Stimulated activated CD8-positive, alpha-beta memory T cell treated with anti-CD3 and anti-CD28 coated beads, Interleukin-15, amount 100 ng/mL, for 24 hours (primary cell): ENCODE measurements around the gene KCTD15.
"Not testable (repeated sequence)": the region's sequence is repeated elsewhere in the genome, so short reads cannot be mapped to it uniquely, and the experiment has no call there.

Experiments
- DNase-seq: peaks from one replicate; pipeline ENCODE4 v3.0.0-alpha.2; 2020; ENCODE audit warnings: low read depth

The KCTD15 gene

DNA sequence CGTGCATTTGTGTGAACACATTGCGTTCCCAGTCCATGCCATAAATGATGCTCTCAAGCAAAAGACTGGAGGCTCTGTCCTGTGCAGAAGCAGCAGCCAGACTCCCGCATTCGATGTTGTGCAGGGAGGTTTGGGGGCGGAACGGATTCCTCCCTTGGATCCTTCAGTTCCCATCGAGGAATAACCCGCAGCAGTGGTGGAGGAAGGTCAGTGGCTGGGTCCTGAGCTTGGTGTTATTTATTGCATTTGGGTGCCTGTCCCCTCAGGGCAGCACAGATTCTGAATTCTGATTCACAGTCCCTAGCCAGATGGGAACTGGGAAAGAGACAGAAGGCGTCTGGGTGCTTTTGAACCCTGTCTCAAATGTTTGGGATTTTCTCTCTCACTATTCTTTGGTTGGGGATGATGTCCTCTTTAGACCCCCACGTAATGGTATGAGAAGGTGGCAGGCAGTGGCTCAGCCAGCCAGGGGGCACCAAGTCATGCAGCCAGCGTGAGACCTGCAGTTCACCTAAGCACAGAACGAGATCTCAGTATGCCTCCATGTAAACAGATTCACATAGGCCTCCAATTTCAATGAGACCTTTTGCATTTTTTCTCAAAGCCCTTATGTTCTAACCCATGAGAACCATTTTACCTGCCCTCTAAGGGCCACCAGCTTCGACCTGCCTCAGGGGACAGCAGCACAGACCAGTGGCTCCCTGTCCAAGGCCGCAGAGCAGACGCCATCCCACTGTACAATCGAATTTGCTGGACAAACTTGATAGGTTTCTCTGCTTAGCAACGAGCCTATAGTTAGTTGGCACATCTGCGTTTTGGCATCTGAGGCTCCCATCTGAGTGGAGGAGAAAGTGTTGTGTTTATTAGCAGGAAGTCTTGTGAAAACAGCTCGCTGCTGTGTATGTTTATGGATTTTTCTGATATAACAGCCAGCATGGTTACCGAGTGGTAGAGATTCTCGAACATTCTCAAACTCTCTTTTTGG is 17.8 kb downstream of the KCTD15 start:
- no peak for DNase-seq

DNA sequence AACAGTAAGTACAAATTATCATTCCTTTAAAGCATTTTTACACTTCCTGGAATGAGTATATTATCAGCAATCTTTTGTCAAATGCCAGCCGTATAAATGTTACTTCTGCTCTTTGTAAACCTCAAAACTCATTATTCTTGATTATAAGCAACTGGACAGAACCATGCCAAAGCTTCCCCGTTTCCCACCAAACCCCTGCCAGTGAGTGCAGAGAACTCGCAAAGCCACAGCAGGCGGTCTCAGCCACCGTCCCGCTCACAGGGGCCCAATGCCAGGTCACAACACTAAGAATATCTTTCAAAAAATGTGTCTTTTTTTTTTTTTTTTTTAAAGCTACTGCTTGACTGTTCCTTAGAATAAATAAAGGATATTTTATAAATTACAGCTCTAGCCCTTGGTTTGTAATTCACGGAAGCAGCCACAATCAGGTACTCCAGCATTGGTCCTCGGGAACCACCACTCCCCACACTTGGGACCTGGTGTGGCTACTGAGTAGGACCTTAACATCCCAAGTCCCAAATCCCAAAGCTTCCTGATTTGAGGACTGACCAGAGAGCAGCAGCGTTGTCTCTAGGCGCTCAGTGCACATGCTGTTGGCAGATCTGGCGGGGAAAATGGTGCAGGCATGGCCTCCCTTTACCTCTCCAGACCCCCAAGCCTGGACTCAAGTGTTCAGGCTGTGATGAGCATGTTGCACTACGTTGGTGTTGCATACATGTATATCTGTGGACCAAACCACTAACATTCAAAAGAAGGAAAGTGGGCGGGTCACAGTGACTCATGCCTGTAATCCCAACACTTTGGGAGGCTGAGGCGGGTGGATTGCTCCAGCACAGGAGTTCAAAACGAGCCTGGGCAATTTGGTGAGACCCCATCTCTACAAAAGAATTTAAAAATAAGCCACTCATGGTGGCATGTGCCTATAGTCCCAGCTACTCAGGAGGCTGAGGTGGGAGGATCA is 19.0 kb downstream of the KCTD15 start:
- no peak for DNase-seq

DNA sequence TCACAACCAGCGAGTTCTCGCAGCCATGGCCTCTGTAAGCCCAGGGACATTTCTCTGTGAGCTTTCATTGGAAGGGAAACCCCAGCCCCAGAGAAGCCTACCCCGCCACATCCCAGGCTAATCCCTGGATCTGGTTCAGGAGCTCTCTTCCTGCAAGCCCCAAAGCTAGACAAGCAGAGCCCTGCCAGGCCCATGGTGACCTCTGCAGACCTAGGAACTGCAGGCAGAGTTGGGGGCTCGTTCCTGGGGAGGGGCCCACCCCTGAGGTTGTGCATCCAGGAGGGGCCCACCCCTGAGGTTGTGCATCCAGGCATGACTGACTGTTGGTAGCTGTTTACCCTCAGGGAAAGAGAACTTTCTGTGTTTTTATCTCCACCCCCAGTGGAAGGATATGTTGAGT is 21.7 kb downstream of the KCTD15 start:
- DNase-seq, result no peak

DNA sequence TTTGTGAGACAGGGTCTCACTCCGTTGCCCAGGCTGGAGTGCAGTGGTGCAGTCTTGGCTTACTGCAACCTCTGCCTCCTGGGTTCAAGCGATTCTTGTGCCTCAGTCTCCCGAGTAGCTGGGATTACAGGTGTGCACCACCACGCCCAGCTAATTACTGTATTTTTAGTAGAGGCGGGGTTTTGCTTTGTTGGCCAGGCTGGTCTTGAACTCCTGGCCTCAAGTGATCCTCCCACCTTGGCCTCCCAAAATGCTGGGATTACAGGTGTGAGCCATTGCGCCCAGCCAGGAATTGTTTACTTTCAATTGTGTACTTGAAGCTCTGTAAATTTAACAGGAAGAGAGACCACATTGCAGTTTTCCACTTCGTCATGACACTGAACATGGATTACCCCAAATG is 22.4 kb downstream of the KCTD15 start:
- DNase-seq, result not testable (repeated sequence)

DNA sequence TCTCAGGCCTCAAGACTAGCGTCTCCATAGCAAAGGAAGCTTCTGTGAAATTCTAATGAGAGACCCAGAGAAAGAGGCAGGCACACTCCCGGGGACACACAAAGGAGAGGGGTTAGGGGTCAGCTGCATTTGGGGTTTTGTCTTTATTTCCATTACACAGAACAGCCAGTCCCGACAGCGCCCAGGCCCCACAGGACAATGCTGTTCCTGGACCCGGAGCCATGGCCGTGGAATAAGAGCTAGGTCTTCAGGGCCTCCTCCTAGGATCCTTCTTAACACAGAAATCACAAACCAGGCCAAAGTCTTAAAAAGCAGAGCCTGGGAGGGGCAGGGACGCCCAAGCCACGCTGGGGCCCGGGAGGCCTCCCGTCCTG is 22.8 kb downstream of the KCTD15 start:
- DNase-seq, result no peak

DNA sequence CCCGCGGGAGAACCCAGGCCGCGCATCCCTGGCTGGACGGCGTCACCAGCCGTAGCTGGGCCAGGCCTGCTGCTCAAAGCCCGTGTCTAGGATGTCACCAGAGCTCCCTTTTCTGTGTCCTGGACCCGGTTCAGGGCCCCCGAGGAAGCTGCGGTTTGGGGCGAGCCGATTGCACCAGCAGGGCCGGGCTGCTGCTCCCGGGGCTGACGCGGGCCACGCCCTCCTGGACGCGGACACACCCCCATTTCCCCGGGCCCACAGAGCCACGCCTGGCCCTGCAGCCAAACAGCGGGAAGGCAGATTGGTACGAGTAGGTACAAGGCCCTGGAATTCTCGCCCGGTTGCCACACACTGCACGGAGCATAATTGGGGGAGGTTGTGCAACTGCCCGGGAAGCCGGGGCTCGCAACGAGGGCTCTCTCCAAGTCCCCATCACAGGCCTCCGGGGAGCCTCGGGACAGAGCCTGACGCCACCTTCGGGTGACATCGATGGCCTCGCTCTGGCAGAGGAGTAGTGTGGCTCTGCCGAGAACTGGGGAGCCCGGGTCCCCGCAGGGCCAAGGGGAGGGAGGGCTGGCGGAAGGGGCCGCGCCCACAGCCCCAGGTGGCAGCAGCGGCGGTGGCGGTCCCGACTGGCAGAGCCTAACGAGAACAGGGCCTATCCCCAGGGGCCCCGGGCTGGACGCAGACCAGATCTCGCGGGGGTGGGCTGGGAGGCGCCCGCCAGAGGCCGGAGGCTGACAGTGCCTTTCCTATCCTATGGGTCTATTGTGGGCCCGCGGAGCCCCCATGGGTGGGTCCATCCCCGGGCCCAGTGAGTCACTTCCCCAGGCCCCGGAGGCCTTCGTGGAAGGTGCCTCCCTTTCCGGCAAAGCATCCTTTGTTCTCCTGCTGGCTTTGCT is 23.5 kb downstream of the KCTD15 start:
- peak; percentile 26 for DNase-seq

DNA sequence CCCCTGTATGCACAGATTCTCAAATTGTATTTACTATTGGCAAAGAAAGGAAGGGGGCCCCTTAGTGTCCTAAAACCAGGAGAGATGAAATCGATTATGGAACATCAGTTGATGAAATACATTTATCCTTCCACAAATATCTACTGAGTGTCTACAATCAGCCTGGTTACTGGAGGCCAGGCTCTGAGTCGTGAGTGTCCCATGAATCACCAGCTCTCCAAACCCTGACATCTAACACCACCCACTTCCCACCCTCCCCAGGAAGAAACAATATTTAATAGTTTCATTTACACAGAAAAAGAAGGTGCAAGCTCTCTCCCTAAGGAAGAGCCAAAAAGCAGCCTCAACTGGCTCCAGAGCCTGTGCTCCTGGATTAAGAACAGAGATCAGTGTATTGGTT is 25.2 kb downstream of the KCTD15 start:
- DNase-seq, result no peak

DNA sequence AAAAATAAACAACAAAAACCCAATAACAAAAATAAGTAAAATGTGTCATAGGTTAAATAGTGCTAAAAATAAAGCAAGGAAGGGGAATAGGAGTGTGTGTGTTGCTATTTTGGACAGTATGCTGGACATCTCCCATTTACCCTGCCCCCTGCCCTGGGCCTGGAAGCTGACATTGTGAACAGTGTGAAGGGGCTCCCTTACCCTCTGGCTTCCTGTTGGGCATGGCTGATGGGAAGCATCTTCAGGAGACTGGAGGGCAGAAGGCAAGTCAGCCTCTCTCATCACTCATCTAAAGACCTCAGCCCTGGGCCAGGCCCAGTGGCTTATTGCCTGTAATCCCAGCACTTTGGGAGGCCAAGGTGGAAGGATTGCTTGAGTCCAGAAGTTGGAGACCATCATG is 26.7 kb downstream of the KCTD15 start:
- DNase-seq, result no peak

DNA sequence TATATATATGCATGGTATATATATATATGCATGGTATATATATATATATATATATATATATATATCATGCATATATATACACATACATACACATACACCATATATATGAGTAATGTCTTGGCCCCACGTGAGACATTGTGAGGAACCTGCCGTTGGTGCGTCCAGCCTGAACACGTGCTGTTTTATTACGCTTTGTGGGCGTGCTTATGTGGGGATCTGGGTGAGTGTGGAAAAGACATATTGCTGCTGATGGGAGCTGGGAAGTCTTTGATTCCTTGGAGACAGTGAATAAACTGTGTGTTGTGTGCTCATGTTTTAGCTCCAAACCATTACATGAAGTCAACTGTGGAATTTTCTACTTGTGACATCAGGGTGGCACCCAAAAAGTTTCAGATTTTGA is 28.9 kb downstream of the KCTD15 start:
- no peak for DNase-seq

DNA sequence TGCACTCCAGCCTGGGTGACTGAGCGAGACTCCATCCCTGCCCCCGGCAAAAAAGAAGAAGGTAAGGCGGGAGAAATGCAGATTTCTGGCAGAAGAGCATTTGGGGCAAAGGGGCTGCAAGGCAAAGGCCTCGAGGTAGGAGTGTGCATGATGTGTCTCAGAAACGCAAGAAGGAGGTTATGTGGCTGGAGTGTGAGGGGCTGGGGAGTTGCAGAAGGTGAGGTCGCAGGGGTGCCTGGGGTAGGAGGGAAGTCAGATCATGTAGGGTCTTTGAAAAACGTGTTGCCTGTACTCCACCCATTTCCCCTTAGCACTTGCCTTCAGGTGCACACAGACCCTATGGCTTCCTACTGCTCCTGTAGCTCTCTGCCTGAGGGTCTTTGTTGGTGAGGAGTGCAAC is 29.9 kb downstream of the KCTD15 start:
- no peak for DNase-seq

DNA sequence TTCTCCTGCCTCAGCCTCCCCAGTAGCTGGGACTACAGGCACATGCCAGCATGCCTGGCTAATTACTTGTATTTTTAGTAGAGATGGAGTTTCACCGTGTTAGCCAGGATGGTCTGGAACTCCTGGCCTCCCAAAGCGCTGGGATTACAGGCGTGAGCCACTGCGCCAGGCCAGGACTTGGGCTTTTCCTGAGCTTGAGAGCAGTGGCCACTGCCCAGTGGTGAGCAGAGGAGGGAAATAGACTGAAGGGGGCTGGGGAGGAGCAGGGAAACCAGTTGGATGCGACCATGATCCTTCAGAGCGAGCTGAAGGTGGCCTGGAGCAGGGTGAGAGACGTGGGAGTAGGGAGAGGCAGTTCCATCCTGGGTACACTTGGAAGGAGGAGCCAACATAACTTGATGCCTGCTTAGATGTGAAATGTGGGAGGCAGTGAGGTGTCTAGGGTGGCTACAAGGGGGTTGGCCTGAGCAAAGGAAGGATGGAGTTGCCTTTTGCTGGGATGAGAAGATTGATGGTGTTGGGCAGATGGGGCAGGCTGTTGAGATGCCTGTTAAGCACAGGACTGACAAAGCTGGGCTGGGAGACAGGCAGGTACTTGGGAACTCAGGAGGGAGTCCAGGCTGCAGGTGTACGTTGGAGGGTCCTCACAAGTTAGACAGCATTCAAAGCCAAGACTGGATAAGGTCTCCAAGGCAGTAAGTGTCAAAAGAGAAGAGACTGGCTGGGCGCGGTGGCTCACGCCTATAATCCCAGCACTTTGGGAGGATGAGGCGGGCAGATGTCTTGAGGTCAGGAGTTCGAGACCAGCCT is 31.8 kb downstream of the KCTD15 start:
- no peak for DNase-seq

DNA sequence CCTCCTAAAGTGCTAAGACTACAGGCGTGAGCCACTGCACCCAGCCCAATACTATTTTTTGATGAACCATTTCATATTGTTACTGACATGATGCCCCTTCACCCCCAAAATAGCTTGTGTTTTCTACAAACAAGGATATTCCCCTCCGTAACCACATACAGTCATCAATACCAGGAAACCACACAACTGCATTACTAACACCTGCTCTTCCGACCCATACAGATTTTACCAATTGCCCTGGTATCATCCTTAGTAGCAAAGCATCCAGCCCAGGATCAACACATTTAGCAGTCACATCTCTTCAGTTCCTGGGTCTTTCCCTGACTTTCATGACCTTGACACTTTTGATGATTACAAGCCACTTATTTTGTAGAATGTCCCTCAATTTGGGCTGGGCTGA is 33.6 kb downstream of the KCTD15 start:
- no peak for DNase-seq

DNA sequence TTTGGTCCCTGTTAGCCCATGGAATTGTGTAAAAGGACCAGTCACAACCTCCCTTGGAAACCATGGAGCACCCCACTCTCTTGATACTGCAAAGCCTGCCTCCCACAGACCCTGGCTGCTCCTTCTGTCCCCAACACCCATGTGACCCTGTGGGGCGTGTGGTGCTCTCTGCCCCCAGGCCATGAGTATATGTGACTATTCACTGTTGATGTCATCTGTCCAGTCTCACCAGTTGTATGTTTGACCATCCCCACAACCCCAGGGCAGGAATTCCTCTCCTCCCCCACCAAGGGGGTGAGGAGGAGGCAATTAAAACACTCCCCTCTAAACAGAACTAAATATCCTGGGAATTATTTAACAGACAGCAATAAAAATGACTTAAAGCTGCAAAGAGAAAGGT is 35.2 kb downstream of the KCTD15 start:
- DNase-seq, result no peak

DNA sequence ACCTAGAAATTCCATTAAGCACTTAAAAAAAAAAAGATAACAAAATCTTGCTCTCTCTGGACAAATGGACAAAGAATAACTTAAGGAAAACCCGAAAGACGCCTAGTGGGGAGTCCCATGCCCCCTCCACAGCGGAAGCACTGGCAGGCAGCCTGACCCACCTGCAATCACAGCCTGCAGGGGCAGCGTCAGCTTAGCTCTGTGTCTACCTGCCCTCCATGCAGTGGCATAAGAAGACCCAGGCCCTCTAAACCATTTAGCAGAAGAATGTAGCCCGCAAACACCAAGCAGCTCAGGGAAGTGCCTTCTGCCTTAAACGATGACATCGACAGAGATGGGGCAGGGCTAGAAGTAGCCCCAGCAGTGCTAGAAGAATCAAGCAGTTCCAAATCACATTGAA is 36.0 kb downstream of the KCTD15 start:
- no peak for DNase-seq

DNA sequence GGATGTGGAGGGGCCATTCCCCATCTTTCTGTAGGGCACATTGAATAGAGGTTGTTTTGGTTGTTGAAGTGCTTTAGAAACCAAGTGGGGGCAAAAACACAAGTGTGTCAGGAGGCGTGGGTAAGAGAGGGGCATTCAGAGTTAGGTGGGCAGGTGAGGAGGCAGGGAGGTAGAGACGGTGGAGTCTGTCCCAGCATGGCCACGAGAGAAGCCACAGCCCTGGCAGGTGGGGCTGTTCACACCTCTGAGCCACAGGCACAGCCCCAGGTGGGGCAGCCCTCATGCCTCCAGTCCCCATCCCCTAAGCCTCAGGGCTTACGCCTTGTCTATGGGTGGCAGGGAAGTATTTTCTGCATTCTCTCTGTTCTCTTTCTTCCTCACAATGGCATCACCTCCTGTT is 43.7 kb downstream of the KCTD15 start:
- DNase-seq, result no peak

DNA sequence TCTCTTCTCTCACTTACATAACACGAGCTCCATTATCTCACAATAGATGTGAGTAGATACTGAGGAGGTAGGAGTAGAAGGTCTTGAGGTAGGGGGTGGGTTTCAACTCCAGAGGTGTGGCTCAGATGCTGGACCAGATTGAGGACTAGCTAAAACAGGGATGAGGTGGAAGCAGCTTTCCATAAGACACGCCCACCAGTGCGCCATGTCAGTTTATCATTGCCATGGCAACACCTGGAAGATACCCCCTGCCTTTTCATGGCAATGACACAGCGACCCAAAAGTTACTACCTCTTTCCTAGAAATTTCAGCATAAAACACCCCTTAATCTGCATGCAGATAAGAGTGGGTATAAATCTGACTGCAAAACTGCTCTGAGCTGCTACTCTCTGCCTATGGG is 44.1 kb downstream of the KCTD15 start:
- no peak for DNase-seq

DNA sequence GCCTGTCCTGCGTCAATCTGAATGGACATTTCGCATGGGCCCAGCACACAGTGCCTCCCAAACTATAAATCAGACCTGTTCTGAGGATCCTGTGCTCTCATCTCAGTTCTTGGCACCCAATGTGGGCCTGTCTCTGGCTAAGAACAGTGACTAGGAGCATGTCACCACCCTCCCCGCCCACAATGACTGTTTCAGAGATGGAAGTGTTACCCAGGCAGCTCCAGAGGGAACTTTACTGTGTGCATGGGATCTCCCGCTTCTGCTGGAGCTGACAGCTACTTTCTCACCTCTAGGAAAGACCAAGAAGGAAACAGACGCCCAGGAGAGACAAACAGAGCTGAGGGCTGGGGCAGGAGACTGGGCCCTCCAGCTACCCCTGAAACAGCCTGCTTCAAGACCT is 45.0 kb downstream of the KCTD15 start:
- DNase-seq, result no peak

DNA sequence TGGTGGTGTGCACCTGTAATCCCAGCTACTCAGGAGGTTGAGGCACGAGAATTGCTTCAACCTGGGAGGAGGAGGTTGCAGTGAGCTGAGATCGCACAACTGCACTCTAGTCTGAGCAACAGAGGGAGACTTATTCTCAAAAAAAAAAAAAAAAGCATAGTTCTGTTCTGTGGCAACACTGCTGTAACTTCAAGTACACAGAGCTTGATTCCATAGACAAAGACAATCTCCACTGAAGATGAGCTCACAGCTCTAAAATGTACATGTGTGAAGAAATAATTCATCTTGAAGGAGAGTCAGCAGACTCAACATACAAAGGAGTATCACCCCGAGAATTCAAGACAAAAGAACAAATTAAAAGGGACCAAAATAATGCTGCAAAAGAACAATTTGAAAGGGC is 47.8 kb downstream of the KCTD15 start:
- no peak for DNase-seq

DNA sequence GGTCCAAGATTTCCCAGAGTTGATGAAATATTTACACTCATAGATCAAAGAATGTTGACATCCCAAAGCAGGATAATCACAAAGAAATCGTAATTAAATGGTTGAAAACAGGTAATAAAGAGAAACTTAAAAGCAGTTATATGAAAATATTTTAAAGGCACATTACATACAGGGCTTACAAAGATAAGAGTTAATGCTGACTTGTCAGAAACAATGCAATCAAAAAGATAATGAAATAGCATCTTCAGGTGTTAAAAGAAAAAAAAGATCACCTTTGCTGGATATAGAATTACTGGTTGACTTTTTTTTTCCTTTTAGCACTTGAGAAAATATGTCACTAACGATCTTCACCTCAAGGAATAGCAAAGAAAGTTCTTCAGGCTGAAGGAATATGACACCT is 48.8 kb downstream of the KCTD15 start:
- DNase-seq, result no peak

DNA sequence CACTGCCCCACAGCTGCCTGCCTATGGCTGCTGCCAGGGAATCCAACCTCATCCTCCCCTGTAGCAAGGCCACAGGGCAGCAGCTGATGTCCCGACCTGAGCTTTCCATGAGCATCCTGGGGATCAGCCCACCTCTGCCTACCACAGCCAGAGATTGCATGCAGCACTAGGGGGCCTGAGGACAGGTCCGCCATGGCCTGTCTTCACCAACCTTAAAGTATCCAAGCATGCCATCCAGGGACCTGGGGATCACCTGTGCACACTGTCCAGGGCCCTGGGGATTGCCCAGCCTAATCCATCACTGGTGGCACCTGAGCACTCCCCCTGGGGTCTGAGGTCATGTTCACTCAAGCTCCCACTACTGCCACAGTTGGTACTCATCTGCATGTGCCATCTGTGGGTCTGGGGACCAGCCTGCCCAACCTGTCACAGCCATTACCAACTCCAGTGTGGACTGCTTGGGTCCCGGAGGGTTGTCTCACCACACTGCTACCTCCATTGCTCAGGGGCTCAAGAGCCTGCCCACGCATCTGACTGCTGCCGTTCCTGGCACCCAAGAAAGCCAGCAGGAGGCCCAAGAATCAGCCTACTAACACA is 53.0 kb downstream of the KCTD15 start:
- no peak for DNase-seq

DNA sequence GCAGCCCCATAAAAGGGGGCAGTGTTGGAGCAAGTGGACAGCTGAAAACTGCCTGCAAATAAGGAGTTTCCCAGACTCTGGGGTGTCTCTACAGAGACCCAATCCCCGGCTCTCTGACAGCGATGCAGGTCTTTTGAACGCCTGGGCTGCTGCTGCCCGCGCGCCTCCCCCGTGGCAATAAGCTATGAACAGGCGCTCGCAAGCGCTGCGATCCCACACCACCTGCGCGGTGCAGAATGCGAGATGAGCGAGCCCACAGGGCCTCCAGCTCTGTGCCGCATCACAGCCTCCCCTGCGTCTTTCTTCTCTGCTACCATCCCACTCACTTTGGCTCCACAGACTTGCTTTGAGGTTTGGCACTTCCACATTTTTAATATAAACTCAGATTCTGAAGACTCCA is 62.3 kb downstream of the KCTD15 start:
- no peak for DNase-seq
